Activated T-cell treated with anti-CD3 and anti-CD28 coated beads, Interleukin-2, amount 50 U/mL, for 72 hours (primary cell): ENCODE measurements around the gene ASIC1. TPM values are rescaled to one million over a fixed set of nuclear protein-coding genes. Genes with fewer than 3 reads are reported as not detected.
"Not testable (repeated sequence)": the region's sequence is repeated elsewhere in the genome, so short reads cannot be mapped to it uniquely, and the experiment has no call there.

Source experiments
- ATAC-seq, 2 donors: fragments of 150-1000 bp; cut with Tn5 transposase; replicated peaks in 1 of 2; 2 replicates each; pipeline ENCODE4 v1.10.0; 2021; ENCODE audit warnings: moderate library complexity in 2 of 2, mild to moderate bottlenecking in 1 of 2
- DNase-seq, 2 donors: peaks; one replicate each; pipeline ENCODE4 v3.0.0; 2021 to 2022; ENCODE audit warnings: mixed read lengths in 1 of 2
- H3K27ac Mint-ChIP-seq: one replicate; pipeline ENCODE4 v1.8.0; 2022; ENCODE audit warnings: mild to moderate bottlenecking, moderate library complexity, mixed read lengths
- H3K27me3 Mint-ChIP-seq: one replicate; pipeline ENCODE4 v1.8.0; 2022; ENCODE audit warnings: low read depth, mixed read lengths
- H3K36me3 Mint-ChIP-seq, 2 donors: one replicate each; pipeline ENCODE4 v1.8.0; 2022; ENCODE audit warnings: mixed read lengths in 2 of 2, mild to moderate bottlenecking in 1 of 2; ENCODE audit not compliant: insufficient read depth in 2 of 2
- H3K4me1 Mint-ChIP-seq: one replicate; pipeline ENCODE4 v1.8.0; 2022; ENCODE audit warnings: low read depth, mixed read lengths
- H3K4me3 Mint-ChIP-seq, 2 donors: one replicate each; pipeline ENCODE4 v1.8.0; 2022; ENCODE audit warnings: mild to moderate bottlenecking in 2 of 2, mixed read lengths in 2 of 2, moderate library complexity in 2 of 2
- H3K9me3 Mint-ChIP-seq, 2 donors: one replicate each; pipeline ENCODE4 v1.8.0; 2022; ENCODE audit warnings: mixed read lengths in 2 of 2
- total RNA-seq, 2 donors: library from RNA; stranded (reverse); gene quantifications; one replicate each; pipeline ENCODE4 v1.2.3, GENCODE V29; 2022

Gene ASIC1
- total RNA-seq, 2 donors from 2014 or later = 5.8 to 12.4 TPM

GRCh38 chr12:50073206-50073605 is 15.8 kb downstream of the ASIC1 start:
- no peaks in the 10 kb centered on the region for H3K27me3 Mint-ChIP-seq
- DNase-seq (no peak), ATAC-seq (no peak)
- no peak overlapping the region for H3K27ac Mint-ChIP-seq
- no peaks in the 10 kb centered on the region for H3K9me3 Mint-ChIP-seq
- H3K4me3 Mint-ChIP-seq = no peak overlapping the region
- peaks cover 14% of the 10 kb centered on the region for H3K4me1 Mint-ChIP-seq
- no peaks in the 10 kb centered on the region for H3K36me3 Mint-ChIP-seq

GRCh38 chr12:50073712-50074111 is 16.3 kb downstream of the ASIC1 start:
- Mint-ChIP-seq H3K27ac (no peak overlapping the region), H3K4me3 (no peak overlapping the region), H3K4me1 (peaks cover 14% of the 10 kb centered on the region), H3K27me3 (no peaks in the 10 kb centered on the region), H3K36me3 (no peaks in the 10 kb centered on the region), H3K9me3 (no peaks in the 10 kb centered on the region)
- ATAC-seq = no peak
- DNase-seq = no peak

GRCh38 chr12:50074936-50075807 is 17.8 kb downstream of the ASIC1 start:
- Mint-ChIP-seq H3K4me1 (peaks cover 10% of the 10 kb centered on the region), H3K27me3 (no peaks in the 10 kb centered on the region), H3K4me3 (no peak overlapping the region), H3K9me3 (no peaks in the 10 kb centered on the region), H3K27ac (peak overlapping the region; percentile 14), H3K36me3 (no peaks in the 10 kb centered on the region)
- ATAC-seq = peak; percentile 95 to 97
- peak; percentile 85 to 87 for DNase-seq

GRCh38 chr12:50075808-50076170 is 18.4 kb downstream of the ASIC1 start:
- DNase-seq (no peak), ATAC-seq (no peak)
- Mint-ChIP-seq H3K36me3 (no peaks in the 10 kb centered on the region), H3K4me3 (no peak overlapping the region), H3K9me3 (no peaks in the 10 kb centered on the region), H3K27ac (no peak overlapping the region), H3K4me1 (peaks cover 4% of the 10 kb centered on the region), H3K27me3 (no peaks in the 10 kb centered on the region)

GRCh38 chr12:50077099-50077498 is 19.7 kb downstream of the ASIC1 start:
- peaks cover 4% of the 10 kb centered on the region for H3K4me1 Mint-ChIP-seq
- H3K4me3 Mint-ChIP-seq = no peak overlapping the region
- no peak for DNase-seq
- no peaks in the 10 kb centered on the region for H3K9me3 Mint-ChIP-seq
- no peak for ATAC-seq
- H3K27ac Mint-ChIP-seq = no peak overlapping the region
- H3K27me3 Mint-ChIP-seq = no peaks in the 10 kb centered on the region
- H3K36me3 Mint-ChIP-seq = no peaks in the 10 kb centered on the region

- no peaks in the 10 kb centered on the region for H3K27me3 Mint-ChIP-seq
- H3K4me3 Mint-ChIP-seq = no peak overlapping the region
- no peak overlapping the region for H3K27ac Mint-ChIP-seq
- no peaks in the 10 kb centered on the region for H3K9me3 Mint-ChIP-seq
- DNase-seq = no peak
- no peaks in the 10 kb centered on the region for H3K36me3 Mint-ChIP-seq
- H3K4me1 Mint-ChIP-seq = peaks cover 13% of the 10 kb centered on the region
- ATAC-seq = no peak
Observed at GRCh38 chr12:50078281-50078680, 20.9 kb downstream of the ASIC1 start.

GRCh38 chr12:50079771-50080170 is 22.4 kb downstream of the ASIC1 start:
- H3K4me3 Mint-ChIP-seq = no peak overlapping the region
- H3K4me1 Mint-ChIP-seq = peaks cover 21% of the 10 kb centered on the region
- no peak overlapping the region for H3K27ac Mint-ChIP-seq
- ATAC-seq (no peak), DNase-seq (no peak)
- no peaks in the 10 kb centered on the region for H3K27me3 Mint-ChIP-seq
- no peaks in the 10 kb centered on the region for H3K36me3 Mint-ChIP-seq
- no peaks in the 10 kb centered on the region for H3K9me3 Mint-ChIP-seq

GRCh38 chr12:50081096-50081808 is 23.9 kb downstream of the ASIC1 start:
- no peak overlapping the region for H3K27ac Mint-ChIP-seq
- H3K27me3 Mint-ChIP-seq = no peaks in the 10 kb centered on the region
- H3K9me3 Mint-ChIP-seq = no peaks in the 10 kb centered on the region
- DNase-seq = no peak
- no peak overlapping the region for H3K4me3 Mint-ChIP-seq
- no peaks in the 10 kb centered on the region for H3K36me3 Mint-ChIP-seq
- H3K4me1 Mint-ChIP-seq = peaks cover 28% of the 10 kb centered on the region
- no peak for ATAC-seq

- DNase-seq (no peak), ATAC-seq (no peak)
- Mint-ChIP-seq H3K27ac (peak overlapping the region; percentile 15), H3K4me3 (no peak overlapping the region), H3K36me3 (peaks cover 0 to 2% of the 10 kb centered on the region in 2 donors), H3K9me3 (no peaks in the 10 kb centered on the region), H3K4me1 (peaks cover 42% of the 10 kb centered on the region), H3K27me3 (no peaks in the 10 kb centered on the region)
Observed at GRCh38 chr12:50082644-50083043, 25.2 kb downstream of the ASIC1 start.

GRCh38 chr12:50083301-50083700 is 25.9 kb downstream of the ASIC1 start:
- H3K4me1 Mint-ChIP-seq = peaks cover 48% of the 10 kb centered on the region
- H3K27me3 Mint-ChIP-seq = no peaks in the 10 kb centered on the region
- H3K4me3 Mint-ChIP-seq = peak overlapping the region; percentile 86 to 89
- DNase-seq (no peak), ATAC-seq (no peak)
- H3K36me3 Mint-ChIP-seq = peaks cover 1 to 5% of the 10 kb centered on the region in 2 donors
- peak overlapping the region; percentile 82 for H3K27ac Mint-ChIP-seq
- no peaks in the 10 kb centered on the region for H3K9me3 Mint-ChIP-seq

GRCh38 chr12:50084409-50084774 is 27.0 kb downstream of the ASIC1 start:
- H3K36me3 Mint-ChIP-seq, H3K9me3 Mint-ChIP-seq, ATAC-seq, DNase-seq, H3K27me3 Mint-ChIP-seq: not testable (repeated sequence)
- H3K4me1 Mint-ChIP-seq = peaks cover 56% of the 10 kb centered on the region
- peak overlapping the region; percentile 96 for H3K27ac Mint-ChIP-seq
- H3K4me3 Mint-ChIP-seq = peak overlapping the region; percentile 86 to 93

GRCh38 chr12:50084775-50085614 is 27.6 kb downstream of the ASIC1 start, which contains the start of gene SMARCD1:
Gene SMARCD1 (plus strand): TSS chr12:50085342. CDS start chr12:50085370, 28 bp downstream.
- Mint-ChIP-seq H3K9me3 (no peaks in the 10 kb centered on the region), H3K36me3 (peaks cover 2 to 9% of the 10 kb centered on the region in 2 donors), H3K27ac (peak within 1 kb of the TSS; percentile 96), H3K4me1 (peaks cover 56% of the 10 kb centered on the region), H3K4me3 (peak within 1 kb of the TSS; percentile 92 to 93), H3K27me3 (no peaks in the 10 kb centered on the region)
- peak; percentile 86 to 91 for ATAC-seq
- peak; percentile 87 to 90 for DNase-seq

- H3K27ac Mint-ChIP-seq = peak overlapping the region; percentile 93
- no peaks in the 10 kb centered on the region for H3K9me3 Mint-ChIP-seq
- peaks cover 56% of the 10 kb centered on the region for H3K4me1 Mint-ChIP-seq
- peak overlapping the region; percentile 92 to 93 for H3K4me3 Mint-ChIP-seq
- no peaks in the 10 kb centered on the region for H3K27me3 Mint-ChIP-seq
- H3K36me3 Mint-ChIP-seq = peaks cover 3 to 10% of the 10 kb centered on the region in 2 donors
- no peak for ATAC-seq
- no peak for DNase-seq
Observed at GRCh38 chr12:50085615-50086072, 28.2 kb downstream of the ASIC1 start.
